Measurements from ENCODE around the gene TFB1M. TPM values are rescaled to one million over a fixed set of nuclear protein-coding genes. Genes with fewer than 3 reads are reported as not detected.
A peak's percentile ranks its signal among the peaks of the same experiment; 100 is the strongest.
"Not testable (repeated sequence)": the region's sequence is repeated elsewhere in the genome, so short reads cannot be mapped to it uniquely, and the experiment has no call there.

Gene TFB1M
- total and polyA plus RNA-seq, 5 donors from 2014 or later: 10.5 to 26.5 (median 17.7) TPM

DNA sequence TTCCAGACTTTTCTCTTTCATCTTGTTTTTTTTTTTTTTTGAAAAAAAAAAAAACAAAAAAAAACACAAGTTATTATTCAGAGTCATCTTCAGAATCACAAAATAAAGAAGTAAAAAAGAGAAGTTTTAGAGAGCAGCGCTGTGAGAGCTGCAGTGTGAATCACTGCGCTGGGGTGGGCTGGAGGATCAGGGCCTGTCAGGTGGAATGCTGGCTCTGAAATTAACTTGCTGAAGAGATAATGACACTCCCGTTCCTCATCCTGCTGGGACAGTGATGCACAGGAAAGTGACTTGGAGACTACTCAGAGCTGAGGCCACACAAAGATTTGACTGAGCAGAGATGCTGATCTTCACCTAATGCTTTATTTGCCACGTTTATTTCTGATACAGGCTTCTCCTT is 93.2 kb downstream of the TFB1M start:
- no peaks in the 10 kb centered on the region for H3K27me3 ChIP-seq (ENCODE audit: control insufficient read depth, insufficient read depth, low read length)
- Mint-ChIP-seq H3K9me3 (peaks cover 0 to 1% (median 0%) of the 10 kb centered on the region in 7 donors), H3K4me3 (no peak overlapping the region), H3K36me3 (no peaks in the 10 kb centered on the region), H3K27me3 (peaks cover 5% of the 10 kb centered on the region), H3K4me1 (peaks cover 8 to 14% (median 11%) of the 10 kb centered on the region in 4 donors), H3K27ac (no peak overlapping the region)
- peaks cover 7% of the 10 kb centered on the region for H3K4me1 ChIP-seq (ENCODE audit: control insufficient read depth, insufficient read depth, low read length, poor library complexity, severe bottlenecking)
- H3K27ac ChIP-seq (ENCODE audit: insufficient read depth, low read length, poor library complexity, severe bottlenecking): no peak overlapping the region
- no peaks in the 10 kb centered on the region for H3K9me3 ChIP-seq (ENCODE audit: control insufficient read depth in 2 of 2, low read length in 2 of 2)
- no peaks in the 10 kb centered on the region for H3K36me3 ChIP-seq (ENCODE audit: control insufficient read depth, insufficient read depth, low read length)
- no peak overlapping the region for H3K4me3 ChIP-seq (ENCODE audit: low read depth, low read length)
- ATAC-seq (ENCODE audit: low read depth in 2 of 2) (no peak), DNase-seq (no peak)

DNA sequence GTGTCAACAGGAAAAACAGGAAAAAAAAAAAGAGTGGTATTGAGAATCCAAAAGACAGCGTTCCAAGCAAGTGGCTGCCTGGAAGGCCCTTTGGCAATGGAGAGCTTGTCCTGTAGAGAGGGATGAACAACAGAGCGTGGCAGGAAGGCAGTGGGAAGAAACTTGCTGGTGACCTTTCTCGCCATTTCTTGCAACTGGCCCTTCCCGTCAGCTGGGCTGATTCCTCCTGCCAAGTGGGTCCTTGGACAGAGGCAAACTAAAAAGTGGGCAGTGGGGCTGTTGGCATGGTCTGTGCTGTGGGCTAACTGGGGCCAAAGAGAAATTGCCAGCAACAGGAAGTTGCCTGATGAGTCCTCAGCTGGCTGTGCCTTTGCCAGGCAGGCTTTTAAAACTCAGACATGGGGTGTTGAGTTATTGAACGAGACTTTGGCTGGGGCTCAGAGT is 94.4 kb downstream of the TFB1M start:
- H3K36me3 Mint-ChIP-seq: no peaks in the 10 kb centered on the region
- H3K36me3 ChIP-seq (ENCODE audit: control insufficient read depth, insufficient read depth, low read length): no peaks in the 10 kb centered on the region
- H3K4me3 Mint-ChIP-seq: no peak overlapping the region
- DNase-seq: no peak
- H3K4me1 ChIP-seq (ENCODE audit: control insufficient read depth, insufficient read depth, low read length, poor library complexity, severe bottlenecking): peaks cover 7% of the 10 kb centered on the region
- H3K9me3 Mint-ChIP-seq: peaks cover 0 to 1% (median 0%) of the 10 kb centered on the region in 7 donors
- peaks cover 5% of the 10 kb centered on the region for H3K27me3 Mint-ChIP-seq
- H3K27me3 ChIP-seq (ENCODE audit: control insufficient read depth, insufficient read depth, low read length): no peaks in the 10 kb centered on the region
- no peak overlapping the region for H3K27ac ChIP-seq (ENCODE audit: insufficient read depth, low read length, poor library complexity, severe bottlenecking)
- no peak for ATAC-seq (ENCODE audit: low read depth in 2 of 2)
- no peak overlapping the region for H3K4me3 ChIP-seq (ENCODE audit: low read depth, low read length)
- H3K27ac Mint-ChIP-seq: no peak overlapping the region
- H3K4me1 Mint-ChIP-seq: peaks cover 8 to 13% (median 10%) of the 10 kb centered on the region in 4 donors
- H3K9me3 ChIP-seq (ENCODE audit: control insufficient read depth in 2 of 2, low read length in 2 of 2): no peaks in the 10 kb centered on the region

DNA sequence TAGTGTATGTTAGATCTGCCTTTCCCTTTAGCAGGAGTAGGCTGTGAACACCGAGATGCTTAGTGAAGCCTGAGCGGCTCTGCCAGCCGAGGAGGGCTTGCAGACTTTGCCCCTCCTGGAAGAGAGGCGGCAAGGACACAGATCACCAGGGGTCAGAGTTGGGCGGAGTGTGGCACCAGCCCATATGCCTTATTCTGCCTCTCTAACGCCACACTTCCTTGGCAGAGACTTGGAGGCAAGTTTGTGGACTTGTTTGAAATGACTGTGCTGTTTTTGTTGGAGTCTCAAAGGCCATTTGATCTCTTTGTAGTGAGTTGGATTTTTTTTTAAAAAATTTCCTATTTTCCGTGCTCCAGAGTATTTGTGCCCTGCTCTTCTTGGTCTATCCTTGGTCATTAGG is 95.0 kb downstream of the TFB1M start:
- no peaks in the 10 kb centered on the region for H3K27me3 ChIP-seq (ENCODE audit: control insufficient read depth, insufficient read depth, low read length)
- ATAC-seq (ENCODE audit: low read depth in 2 of 2) (no peak), DNase-seq (no peak)
- Mint-ChIP-seq H3K4me1 (peaks cover 6 to 12% (median 7%) of the 10 kb centered on the region in 4 donors), H3K36me3 (no peaks in the 10 kb centered on the region), H3K27ac (no peak overlapping the region), H3K9me3 (peaks cover 0 to 1% (median 0%) of the 10 kb centered on the region in 7 donors), H3K27me3 (peaks cover 8% of the 10 kb centered on the region), H3K4me3 (no peak overlapping the region)
- H3K36me3 ChIP-seq (ENCODE audit: control insufficient read depth, insufficient read depth, low read length): no peaks in the 10 kb centered on the region
- H3K9me3 ChIP-seq (ENCODE audit: control insufficient read depth in 2 of 2, low read length in 2 of 2): no peaks in the 10 kb centered on the region
- no peak overlapping the region for H3K4me3 ChIP-seq (ENCODE audit: low read depth, low read length)
- no peak overlapping the region for H3K27ac ChIP-seq (ENCODE audit: insufficient read depth, low read length, poor library complexity, severe bottlenecking)
- peaks cover 7% of the 10 kb centered on the region for H3K4me1 ChIP-seq (ENCODE audit: control insufficient read depth, insufficient read depth, low read length, poor library complexity, severe bottlenecking)

DNA sequence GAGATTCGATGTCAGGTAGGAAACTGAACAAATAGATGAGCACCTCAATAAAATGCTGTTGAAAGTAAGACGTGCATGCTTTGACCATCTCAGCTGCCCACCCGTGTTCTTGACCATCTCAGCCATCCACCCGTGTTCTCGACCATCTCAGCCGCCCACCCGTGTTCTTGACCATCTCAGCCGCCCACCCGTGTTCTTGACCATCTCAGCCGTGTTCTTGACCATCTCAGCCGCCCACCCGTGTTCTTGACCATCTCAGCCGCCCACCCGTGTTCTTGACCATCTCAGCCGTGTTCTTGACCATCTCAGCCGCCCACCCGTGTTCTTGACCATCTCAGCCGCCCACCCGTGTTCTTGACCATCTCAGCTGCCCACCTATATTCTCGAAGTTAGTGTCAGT is 95.6 kb downstream of the TFB1M start:
- DNase-seq; H3K27ac ChIP-seq (ENCODE audit: insufficient read depth, low read length, poor library complexity, severe bottlenecking); ATAC-seq (ENCODE audit: low read depth in 2 of 2); H3K27me3 ChIP-seq (ENCODE audit: control insufficient read depth, insufficient read depth, low read length); H3K36me3 Mint-ChIP-seq; H3K27me3 Mint-ChIP-seq; H3K4me1 Mint-ChIP-seq; H3K4me3 Mint-ChIP-seq; H3K9me3 Mint-ChIP-seq; H3K9me3 ChIP-seq (ENCODE audit: control insufficient read depth in 2 of 2, low read length in 2 of 2); H3K36me3 ChIP-seq (ENCODE audit: control insufficient read depth, insufficient read depth, low read length); H3K4me1 ChIP-seq (ENCODE audit: control insufficient read depth, insufficient read depth, low read length, poor library complexity, severe bottlenecking); H3K4me3 ChIP-seq (ENCODE audit: low read depth, low read length): not testable (repeated sequence)
- peak overlapping the region in 1 of 3 donors; percentile 87 for H3K27ac Mint-ChIP-seq

DNA sequence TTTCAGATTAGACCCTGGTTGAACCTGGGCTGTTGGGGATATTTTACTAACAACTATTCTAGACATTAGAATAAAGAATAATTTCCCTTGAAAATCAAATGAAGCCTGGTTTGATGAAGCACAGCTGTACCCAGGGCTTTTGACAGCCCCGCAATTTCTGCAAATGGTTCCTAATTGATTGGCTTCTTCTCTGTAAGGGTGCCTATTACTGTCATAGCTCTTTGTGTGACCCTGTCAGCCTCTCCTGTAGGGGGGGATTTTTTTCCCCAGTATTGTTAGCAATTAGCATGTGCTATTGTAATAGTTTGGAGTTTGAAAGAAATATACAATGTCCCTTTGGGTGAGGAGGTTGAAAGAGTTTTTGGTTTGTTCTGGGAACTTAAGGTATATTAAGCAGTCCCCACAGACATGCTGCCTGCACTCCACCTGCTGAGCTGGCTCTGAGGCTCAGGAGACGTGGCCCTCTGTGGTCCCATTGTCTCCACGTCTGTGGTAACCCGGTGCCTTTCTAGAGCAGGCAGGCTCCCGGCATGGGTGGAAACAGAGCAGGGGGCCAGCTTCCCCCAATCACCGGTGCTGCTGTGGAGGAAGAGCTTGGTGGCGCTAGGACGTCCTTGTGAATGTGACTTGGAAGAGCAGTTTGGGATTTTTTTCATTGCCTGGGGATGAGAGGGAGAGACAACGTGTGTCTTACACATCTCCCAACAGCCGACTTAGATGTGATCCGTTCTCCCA is 97.8 kb downstream of the TFB1M start:
- Histone ChIP-seq H3K27me3 (ENCODE audit: control insufficient read depth, insufficient read depth, low read length) (no peaks in the 10 kb centered on the region), H3K36me3 (ENCODE audit: control insufficient read depth, insufficient read depth, low read length) (no peaks in the 10 kb centered on the region), H3K27ac (ENCODE audit: insufficient read depth, low read length, poor library complexity, severe bottlenecking) (no peak overlapping the region), H3K4me1 (ENCODE audit: control insufficient read depth, insufficient read depth, low read length, poor library complexity, severe bottlenecking) (no peaks in the 10 kb centered on the region), H3K9me3 (ENCODE audit: control insufficient read depth in 2 of 2, low read length in 2 of 2) (no peaks in the 10 kb centered on the region), H3K4me3 (ENCODE audit: low read depth, low read length) (no peak overlapping the region)
- Mint-ChIP-seq H3K27me3 (peaks cover 9% of the 10 kb centered on the region), H3K36me3 (no peaks in the 10 kb centered on the region), H3K27ac (no peak overlapping the region), H3K4me1 (peaks cover 0 to 2% (median 0%) of the 10 kb centered on the region in 4 donors), H3K4me3 (no peak overlapping the region), H3K9me3 (peaks cover 0 to 1% (median 0%) of the 10 kb centered on the region in 7 donors)
- no peak for ATAC-seq (ENCODE audit: low read depth in 2 of 2)
- DNase-seq: no peak

DNA sequence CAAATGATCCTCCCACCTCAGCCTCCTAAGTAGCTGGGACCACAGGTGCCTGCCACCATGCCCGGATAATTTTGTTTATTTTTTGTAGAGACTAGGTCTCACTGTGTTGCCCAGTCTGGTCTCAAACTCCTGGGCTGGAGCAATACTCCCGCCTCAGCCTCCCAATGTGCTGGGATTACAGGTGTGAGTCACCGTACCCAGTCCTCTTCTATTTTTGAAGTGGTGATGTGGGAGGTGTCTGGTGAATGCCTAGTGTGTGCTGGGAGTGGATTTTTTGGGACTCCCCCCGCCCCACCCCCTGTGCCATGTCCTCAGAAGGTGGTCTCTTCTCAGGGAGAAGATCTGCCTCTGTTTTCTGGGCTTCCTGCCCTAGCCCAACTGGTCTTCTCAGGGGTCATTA is 98.4 kb downstream of the TFB1M start:
- Mint-ChIP-seq H3K4me3 (peak overlapping the region in 1 of 4 donors; percentile 28), H3K9me3 (peaks cover 0 to 1% (median 0%) of the 10 kb centered on the region in 7 donors), H3K27me3 (peaks cover 9% of the 10 kb centered on the region), H3K27ac (no peak overlapping the region), H3K4me1 (peaks cover 0 to 2% (median 0%) of the 10 kb centered on the region in 4 donors), H3K36me3 (no peaks in the 10 kb centered on the region)
- Histone ChIP-seq H3K4me1 (ENCODE audit: control insufficient read depth, insufficient read depth, low read length, poor library complexity, severe bottlenecking) (no peaks in the 10 kb centered on the region), H3K9me3 (ENCODE audit: control insufficient read depth in 2 of 2, low read length in 2 of 2) (no peaks in the 10 kb centered on the region), H3K27ac (ENCODE audit: insufficient read depth, low read length, poor library complexity, severe bottlenecking) (no peak overlapping the region), H3K4me3 (ENCODE audit: low read depth, low read length) (no peak overlapping the region), H3K27me3 (ENCODE audit: control insufficient read depth, insufficient read depth, low read length) (no peaks in the 10 kb centered on the region), H3K36me3 (ENCODE audit: control insufficient read depth, insufficient read depth, low read length) (no peaks in the 10 kb centered on the region)
- ATAC-seq (ENCODE audit: low read depth in 2 of 2): no peak
- no peak for DNase-seq

DNA sequence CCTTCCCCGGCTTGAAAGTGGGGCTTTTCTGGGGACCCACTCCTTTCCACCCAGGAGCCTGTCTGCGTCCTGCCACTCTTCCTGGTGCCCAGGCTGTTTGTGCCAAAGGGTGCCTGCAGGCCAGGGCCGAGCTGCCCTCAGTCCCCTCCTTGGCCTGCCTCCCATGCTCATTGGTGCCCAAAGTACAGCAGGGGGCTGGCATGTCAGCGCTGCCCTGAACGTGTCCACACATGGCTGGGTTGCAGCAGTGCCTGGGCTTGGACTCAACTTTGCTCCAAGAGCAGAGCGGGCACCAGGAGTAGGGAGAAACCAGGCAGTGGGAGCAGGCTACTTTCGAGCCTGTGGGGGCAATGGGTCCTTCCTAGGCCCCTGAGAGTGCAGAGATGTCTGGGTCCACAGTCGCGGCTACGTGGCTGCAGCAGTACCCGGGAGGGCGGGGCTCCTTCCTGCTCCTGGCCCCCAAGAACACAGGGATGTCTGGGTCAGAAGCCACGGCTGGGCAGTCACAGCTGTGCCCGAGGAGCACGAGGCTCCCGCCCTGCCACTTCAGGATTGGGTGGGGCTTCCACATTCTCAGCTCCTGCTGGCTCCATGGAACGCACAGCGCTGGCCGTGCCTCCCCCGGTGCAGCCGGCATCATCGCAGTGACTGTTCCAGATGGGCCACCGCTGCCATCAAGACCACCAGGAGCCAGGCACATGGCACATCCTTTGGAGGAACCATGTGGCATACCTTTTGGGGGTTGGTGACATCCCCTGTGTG is 100.5 kb downstream of the TFB1M start:
- Histone ChIP-seq H3K9me3 (ENCODE audit: control insufficient read depth in 2 of 2, low read length in 2 of 2) (no peaks in the 10 kb centered on the region), H3K27me3 (ENCODE audit: control insufficient read depth, insufficient read depth, low read length) (no peaks in the 10 kb centered on the region), H3K4me3 (ENCODE audit: low read depth, low read length) (no peak overlapping the region), H3K27ac (ENCODE audit: insufficient read depth, low read length, poor library complexity, severe bottlenecking) (no peak overlapping the region), H3K4me1 (ENCODE audit: control insufficient read depth, insufficient read depth, low read length, poor library complexity, severe bottlenecking) (no peaks in the 10 kb centered on the region), H3K36me3 (ENCODE audit: control insufficient read depth, insufficient read depth, low read length) (no peaks in the 10 kb centered on the region)
- peaks cover 4% of the 10 kb centered on the region for H3K27me3 Mint-ChIP-seq
- DNase-seq (no peak), ATAC-seq (ENCODE audit: low read depth in 2 of 2) (no peak)
- H3K36me3 Mint-ChIP-seq: no peaks in the 10 kb centered on the region
- no peak overlapping the region for H3K27ac Mint-ChIP-seq
- H3K4me3 Mint-ChIP-seq: no peak overlapping the region
- no peaks in the 10 kb centered on the region for H3K4me1 Mint-ChIP-seq
- H3K9me3 Mint-ChIP-seq: no peaks in the 10 kb centered on the region
